ENCODE results near the gene HLA-DRA.

GRCh38 chr6:32430179-32430578 is 9.5 kb upstream of the HLA-DRA start:
- no peak for TF ChIP-seq CTCF (IDR thresholded peaks at IDR 0.05)
- no peak for TF ChIP-seq POLR2A (IDR thresholded peaks at IDR 0.05)

Measured in thyroid gland (tissue), 4 donors.